NCI-H2107 (cell line): ENCODE data around the gene SNCG.
"Not testable (repeated sequence)": the region's sequence is repeated elsewhere in the genome, so short reads cannot be mapped to it uniquely, and the experiment has no call there.

ENCODE experiments used
- DNase-seq: peaks from one replicate; lab custom pipeline; 2025; lab: John Stamatoyannopoulos, UW

SNCG gene

DNA sequence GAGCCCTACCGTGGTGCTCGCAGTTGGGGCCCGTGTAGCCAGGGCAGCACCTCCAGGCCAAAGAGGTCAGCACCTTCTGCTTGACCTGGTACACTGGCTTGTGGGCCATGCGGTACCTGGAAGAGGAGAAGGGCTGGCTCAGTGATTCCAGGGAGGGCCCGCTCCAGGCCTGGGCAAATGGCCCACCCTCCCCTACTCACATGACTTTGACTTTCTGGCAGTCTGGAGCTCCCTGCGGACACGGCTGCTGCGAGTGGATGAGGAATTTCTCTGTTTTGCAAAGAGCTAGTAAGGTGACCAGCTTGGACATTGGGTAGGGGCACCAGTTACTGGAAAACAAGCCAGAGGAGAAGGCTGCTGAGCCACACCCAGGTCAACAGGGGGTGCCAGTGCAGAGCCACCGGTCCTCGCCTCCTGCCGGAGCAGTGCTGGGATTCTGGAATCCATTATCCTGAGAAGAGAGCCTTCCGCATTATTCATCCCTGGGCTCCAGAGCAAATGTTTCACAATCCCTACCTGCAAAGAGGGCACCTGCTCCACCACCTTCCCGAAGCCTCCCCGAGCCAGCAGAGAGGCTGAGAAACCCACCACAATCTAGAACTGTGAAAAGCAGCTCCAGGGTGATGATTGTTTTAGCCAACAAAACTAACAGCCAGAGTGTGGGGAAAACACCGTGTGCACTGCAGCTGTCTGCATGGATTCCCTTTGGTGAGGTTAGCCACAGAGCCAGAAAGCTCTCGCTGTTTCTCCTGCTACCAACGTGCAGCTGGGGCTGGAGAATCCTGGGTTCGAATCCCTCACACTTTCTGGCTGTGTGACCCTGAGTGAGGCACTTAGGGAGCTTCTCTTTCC, 12.8 kb upstream of the SNCG start:
- DNase-seq = no peak

DNA sequence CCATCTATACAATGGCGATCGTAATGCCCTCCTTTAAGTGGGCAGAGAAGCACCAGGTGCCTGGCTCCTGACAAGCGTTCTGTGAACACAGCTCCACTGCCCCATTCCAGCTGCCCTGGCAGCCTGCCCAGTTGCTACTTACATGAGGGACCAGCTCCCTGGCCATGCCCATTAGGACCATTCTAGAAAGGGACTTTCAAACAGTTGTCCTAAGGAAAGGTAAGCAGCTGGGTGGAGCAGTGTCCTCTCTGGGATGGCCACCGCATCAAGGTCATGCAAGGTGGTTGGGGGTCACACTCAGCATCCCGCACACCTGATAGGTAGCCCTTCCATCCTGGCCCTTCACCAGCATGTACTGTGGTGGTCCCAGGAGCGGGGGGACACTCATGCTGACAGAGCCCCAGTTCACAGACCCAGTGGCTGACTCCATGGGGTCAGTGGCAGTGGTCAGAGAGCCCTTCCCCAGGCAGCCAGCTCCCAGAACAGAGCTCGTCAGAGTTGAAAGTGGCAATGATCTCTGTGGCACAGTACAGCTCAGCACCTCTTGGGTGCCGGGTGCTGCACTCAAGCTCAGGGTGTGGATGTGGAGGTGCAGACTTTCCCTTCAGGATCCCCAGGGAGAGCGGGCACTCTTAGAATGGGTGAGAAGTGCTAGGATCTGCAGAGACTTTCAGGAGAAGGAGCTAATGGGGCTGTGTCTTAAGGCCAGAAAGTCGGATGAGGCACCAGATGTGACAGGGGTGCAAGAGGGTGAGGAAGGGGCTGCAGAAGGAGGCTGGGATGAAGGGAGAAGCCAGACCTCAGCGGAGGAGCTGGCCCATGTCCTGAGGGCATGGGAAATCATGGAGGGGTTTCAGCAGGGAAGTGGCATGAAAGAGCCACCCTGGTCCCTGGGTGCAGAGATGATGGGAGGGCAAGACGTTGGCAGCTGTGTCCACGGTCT, 11.9 kb upstream of the SNCG start:
- DNase-seq = peak; percentile 18

DNA sequence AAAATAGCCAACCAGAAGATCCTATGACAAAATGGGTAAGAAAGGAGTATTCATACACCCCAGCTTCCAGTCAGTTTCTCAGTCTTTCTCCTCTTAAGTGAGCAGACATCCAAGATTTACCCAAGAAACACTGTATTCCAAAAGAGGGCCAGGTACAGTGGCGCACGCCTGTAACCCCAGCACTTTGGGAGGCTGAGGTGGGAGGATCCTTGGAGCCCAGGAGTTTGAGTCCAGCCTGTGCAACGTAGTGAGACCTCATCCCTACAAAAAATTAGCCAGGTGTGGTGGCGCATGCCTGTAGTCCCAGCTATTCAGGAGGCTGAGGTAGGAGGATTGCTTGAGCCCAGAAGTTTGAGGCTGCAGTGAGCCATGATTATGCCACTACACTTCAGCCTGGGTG, 10.6 kb upstream of the SNCG start:
- not testable (repeated sequence) for DNase-seq

DNA sequence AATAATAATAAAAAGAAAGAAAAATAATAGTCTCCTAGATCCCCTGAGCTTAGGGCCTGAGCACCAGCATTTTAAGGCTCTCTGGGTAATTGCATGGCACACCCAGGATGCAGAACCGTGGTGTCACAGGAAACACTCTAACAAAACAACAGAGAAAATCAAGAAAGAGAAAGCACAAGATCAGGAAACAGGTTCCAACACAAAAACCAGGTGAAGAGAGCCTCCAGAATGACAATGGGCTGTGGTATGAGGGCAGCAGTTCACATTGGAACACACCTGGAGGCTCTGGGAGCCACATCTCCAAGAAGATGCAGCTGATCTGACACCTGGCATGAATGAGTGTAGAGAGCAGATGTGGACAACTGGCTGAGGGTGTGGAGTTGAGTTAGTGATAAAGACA, 8.1 kb upstream of the SNCG start:
- no peak for DNase-seq

DNA sequence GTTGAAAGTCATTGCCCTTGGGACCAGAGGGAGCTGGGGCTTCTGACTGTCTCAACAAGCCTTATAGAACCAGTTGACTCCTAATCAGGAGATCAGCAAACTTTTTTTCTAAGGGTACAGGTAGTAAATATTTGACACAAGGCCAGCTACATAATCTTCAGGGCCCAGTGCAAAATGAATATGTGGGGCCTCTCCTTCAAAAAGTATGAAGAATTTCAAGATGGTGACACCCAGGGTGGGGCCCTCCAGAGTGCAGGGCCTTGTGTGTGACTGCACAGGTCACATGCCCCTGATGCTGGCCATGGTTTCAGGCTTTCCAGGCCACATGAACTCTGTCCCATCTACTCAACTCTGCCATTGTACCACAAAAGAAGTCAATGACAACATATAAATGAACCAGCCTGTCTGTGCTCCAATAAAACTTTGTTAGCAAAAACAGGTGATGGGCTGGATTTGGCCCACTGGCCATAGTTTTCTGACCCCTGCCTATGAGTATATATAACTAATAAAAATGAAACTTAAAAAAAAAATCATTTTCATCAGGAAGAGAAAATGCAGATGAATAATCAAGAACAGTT, 7.1 kb upstream of the SNCG start:
- no peak for DNase-seq

DNA sequence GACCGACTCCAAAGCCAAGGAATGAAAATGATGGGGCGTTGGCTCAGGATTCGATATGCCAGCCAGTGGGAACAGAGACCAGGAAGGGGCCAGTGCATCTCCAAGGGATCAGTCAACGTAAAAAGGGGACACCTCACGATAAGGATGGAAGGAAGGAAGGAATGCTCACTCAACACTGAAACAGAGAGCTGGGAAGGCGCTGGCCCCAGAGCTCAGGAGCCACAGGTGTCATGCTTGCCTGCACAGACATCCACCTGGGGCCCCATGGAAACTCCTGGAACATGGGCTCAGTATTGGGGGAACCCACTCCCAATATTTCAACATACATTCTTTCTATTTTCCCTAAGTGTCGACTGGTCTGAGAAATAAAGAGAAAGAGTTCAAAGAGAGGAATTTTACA, 6.3 kb upstream of the SNCG start:
- no peak for DNase-seq

DNA sequence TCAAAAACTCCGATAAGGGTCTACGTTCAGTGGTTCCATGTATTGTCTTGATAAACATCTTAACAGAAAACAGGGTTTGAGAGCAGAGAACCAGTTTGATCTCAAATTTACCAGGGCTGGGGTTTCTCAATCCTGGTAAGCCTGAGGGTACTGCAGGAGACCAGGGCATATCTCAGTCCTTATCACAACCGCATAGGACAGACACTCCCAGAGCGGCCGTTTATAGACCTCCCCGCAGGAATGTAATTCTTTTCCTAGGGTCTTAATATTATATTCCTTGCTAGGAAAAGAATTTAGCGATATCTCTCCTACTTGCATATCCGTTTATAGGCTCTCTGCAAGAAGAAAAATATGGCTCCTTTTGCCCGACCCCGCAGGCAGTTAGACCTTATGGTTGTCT, 5.7 kb upstream of the SNCG start:
- DNase-seq = not testable (repeated sequence)

DNA sequence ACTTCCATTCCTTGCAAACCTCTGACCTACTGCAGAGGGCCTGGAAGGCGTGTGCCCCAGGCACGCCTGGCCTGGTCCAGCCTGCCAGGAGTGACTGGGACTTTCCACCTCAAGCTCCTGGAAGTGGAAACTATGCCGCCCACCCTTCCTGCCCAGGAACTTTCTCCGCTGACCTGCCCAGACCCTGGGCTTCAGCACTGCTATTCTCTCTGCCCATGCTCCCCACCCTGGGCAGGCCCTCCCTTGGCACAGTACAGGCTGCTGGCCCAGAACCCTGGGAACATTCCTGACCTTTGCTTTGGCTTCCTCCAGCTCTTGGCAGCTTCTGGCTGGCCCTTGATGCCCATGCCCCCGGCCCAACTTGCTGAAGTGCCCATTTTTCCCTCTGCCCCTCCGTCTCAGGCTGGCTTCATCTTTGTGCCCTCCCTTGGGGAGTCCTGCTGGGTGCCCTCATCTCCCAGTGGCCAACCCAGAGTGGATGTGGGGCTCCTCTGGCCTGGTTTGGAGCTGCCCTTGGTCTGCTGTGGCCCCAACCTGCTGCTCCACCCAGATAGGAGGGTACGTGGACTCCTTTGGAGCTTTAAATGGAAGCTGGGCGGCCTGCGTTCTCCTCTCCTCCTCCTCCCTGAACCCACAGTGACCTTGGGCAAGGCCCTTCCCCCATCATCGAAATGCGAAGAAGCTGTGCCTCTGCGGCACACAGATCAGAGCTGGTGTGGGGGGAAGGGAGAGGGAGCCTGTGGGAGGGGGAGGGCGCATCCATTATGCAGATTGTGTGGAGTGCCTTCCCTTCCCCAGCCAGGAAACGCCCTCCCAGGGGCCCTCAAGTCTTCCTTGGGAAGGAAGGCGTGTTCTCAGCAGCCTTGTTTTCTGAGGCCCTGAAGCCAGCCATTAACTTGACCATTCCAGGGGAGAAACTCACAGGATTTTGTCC, 4.4 kb upstream of the SNCG start:
- no peak for DNase-seq

DNA sequence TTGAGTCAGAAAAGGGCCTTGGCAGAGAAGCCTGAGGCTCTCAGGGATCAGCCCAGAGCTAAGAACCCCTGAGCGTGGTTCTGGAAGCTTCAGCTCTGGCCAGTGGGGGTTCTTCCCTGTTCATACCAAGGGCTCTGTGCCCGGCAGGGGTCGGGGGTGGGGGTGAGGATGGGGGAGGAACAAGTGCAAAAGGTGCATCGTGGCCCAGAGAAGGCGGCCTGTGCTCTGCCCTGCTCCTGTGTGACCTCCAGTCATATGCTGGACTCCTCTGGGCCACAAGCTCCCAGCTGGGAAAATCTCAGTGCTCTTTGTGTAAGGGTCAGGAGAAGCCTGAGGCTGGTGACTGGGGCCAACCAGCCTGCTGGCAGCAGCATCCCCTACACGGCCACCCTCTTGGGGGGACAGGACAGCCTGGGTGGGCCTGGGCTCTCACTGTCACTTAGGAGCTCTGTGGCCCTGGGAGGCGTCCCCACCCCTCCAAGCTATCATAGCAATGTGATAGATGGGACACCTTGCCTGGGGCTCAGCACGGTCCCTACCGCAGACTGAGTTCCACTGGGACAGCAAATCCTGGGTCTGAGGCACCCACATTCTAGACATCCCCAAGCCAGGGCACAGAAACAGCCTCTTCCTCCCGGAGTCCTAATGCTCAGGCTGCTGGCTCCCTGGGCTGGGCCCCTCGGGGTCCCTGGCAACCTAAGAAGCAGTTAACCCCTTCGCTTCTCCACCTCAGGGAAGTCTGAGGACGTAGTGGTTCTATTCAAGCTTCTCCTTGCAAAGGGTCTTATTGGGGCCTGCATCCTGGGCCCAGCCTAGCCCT, 3.5 kb upstream of the SNCG start:
- no peak for DNase-seq

DNA sequence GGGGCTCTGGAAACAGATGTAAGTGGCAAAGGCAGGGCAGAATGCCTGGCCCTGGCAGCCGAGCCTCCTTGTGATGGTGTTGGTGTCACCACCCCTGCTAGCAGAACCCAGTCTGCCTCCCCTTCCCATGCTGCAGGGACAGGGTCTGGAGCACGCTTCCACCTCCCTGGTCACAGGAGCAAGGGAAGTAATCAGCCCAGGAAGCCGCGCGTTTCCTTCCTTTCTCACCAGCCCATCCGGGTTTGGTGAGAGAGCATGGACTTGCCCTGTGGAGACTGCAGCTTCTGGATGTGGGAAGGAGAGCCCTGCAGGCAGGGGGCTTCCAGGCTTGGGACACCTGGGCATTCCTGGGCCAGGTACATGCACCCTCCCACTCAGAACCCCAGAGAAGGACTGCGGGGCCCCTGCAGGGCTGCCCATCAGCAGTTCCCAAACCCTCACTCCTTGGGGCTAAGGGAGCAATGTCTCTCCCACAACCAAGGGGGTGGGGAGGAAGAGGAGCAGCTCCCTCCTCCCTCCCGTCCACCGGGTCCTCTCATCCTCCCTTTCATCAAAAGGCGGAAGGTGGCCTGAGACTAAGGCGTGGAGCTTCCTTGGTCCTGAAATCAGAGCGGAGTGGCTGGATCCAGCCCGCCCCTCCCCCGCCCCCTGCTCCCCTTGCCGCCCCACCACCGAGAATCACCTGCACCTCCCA, 2.8 kb upstream of the SNCG start:
- no peak for DNase-seq

DNA sequence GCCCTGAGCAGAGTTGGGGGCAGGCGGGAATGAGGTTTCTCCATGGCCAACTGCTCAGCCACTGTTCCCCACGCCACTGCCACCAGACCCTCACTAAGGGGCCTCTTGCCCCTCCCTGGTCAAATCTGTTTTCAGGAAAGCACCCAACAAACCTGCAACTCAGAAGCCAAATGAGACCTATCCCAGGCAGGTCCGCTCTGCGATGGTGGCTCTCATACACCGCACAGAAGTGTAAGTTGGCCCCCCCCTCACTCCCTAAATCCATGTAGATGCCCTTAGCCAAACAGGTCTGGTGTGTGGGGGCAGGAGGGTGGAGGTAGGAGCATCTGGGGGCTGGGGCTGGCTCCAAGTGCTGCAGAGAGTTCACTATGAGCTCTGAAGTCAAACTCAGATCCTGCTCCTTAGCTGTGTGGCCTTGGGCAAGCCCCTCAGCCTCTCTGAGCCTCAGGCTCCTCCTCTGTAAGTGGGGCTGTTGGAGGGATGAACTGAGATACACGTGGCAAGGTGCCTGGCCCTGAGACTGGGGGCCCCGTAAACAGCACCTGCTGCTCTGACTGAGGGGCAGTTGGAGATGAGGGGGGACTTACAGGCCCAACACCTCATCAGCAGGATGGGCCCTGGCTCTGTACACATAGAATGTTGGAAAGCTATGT, 2.1 kb upstream of the SNCG start:
- no peak for DNase-seq

DNA sequence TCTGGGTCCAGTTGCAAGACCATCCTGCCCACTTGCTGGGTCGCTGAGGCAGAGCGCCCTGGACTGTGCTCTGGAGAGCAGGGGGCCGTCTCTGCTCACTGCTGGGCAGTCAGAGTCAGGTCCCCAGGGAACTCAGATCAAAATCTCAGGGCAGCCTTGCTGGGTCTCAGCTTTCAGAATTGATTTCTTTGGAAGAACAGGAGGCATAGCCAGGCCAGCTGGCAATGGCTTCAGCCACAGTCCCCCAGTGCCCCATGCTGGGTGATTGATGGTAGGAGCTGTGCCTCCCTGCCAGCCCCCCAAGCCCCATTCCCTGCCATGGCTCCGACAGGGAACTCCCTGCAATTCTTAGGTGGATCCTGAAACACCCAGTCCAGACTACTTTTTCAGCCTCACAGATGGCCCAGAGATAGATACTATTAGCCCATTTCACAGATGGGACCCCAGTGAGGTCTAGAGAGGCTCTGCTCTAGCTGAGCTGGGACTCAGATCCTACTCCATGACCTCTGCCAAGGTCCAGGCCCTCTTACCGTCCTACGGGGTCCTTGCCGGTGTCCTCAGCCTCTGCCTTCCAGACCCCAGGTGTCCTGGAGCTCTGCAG, 1.5 kb upstream of the SNCG start:
- DNase-seq = no peak

DNA sequence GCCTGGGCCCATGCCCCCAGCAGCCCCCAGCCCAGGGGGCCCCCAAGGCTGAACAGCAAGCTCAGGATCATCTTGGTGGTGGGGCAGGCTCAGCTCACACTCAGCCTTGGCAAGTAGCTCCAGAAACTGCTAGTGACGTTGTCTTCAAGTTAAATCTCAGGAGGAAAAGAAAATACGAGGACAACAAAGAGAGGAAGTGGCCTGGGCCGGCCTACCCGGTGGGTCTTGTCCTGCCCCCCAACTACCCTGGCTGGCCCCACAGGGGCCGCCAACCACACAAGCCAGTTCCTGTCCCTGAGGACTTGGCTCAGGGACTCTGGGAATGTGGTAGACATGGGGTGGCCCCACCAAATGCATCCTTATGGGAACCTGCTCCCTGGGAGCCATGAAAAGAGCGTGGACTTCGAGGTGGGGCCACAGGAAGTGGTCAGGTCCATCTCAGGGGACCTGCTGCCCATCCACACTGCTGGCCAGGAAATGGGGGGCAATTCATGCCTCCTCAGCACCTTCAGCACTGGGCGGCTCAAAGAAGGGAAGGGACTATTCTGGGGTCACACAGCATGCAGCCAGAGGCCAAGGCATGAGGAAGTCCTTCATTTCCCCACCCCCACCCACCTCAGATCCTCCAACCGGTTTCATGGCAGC, 806 bp upstream of the SNCG start, which contains the start of gene MMRN2:
Gene MMRN2 (minus strand): TSS at position 145 of the 645 bp plus-strand sequence. CDS start 74 bp downstream, at position 71.
- no peak for DNase-seq

DNA sequence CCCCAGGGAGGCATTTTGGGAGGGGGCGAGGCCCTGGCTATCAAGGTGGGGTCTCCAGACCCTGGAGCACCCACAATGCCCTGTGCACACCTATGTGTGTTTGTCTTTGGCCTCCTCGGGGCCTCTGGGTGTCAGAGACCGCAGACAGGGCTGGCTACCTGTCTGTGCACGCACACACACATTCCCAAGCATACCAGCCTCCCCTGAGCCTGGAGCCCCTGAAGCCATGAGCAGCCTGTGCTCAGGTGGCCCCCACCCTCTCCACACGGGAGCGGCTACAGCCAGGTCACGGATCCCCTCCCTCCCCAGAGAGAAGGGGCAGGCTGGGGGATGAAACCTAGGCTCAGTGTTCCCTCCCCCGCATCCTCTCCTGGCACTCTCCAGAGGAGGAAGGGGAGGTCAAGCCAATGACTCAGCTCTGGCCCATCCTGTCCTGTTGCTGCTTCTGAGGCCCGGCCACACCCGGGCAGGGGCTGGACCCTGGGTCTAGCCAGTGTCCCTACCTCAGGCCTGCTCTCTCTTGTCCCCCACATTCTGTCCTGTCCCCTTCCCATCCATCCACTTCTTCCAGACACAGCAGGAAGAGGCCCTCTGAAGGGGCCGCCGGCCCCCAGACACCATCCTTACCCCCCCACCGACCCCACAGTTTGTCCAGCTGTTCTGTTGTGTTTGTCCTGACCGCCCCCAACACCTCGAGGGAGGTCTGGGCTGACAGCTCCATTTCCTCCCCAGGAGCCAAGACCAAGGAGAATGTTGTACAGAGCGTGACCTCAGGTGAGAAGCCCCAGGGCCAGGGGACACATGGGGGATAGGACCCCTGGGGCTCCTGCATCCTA, 720 bp downstream of the SNCG start:
- no peak for DNase-seq

DNA sequence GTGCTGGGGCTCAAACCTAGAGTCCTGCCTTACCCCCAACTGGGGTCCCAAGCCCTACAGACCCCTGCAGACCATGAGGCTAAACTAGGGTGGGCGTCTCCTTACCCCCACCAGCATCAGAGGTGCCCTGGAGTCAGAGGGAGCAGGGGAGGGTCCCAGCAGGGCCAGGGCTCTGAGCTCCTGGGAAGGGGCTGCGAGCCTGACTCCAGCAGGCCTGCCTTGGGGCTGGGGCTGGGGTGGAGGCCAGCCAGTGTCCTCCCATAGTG, 1.3 kb downstream of the SNCG start:
- DNase-seq = no peak

DNA sequence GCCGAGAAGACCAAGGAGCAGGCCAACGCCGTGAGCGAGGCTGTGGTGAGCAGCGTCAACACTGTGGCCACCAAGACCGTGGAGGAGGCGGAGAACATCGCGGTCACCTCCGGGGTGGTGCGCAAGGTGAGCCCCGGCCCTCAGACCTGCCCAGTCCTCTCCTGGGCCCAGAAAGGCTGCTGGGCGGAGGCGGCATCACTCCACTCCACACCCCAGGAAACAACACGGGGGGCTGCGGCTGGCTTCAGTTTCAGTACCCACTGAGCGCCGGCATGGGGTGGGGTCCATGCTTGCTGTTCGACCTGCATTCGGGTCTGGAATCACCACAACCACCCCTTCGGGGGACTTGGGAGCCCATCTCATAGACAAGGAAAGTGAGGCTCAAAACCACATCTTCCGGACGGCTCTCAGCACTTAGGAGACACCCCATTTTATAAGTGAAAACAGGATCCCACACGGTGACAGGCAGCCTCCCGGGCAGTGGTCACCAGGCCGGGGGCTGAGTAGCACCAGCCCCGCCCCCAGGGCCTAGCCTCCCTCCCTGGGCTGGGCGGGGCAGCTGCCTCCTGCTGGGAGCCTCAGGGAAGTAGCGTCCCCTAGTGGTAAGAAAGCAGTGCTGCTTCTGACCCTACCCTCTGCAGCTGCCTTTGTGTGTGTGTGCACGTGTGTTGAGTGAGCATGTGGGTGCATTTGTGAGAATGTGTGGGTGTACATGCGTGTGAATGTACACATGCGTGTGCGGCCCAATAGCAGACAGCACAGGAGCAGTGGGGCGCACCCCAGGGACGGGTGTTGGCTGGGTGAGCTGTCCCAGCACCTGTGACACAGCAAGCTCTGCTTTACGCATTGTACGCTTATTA, 1.8 kb downstream of the SNCG start:
- DNase-seq = no peak
